COLO668 (cell line): ENCODE results near the gene CDH26.

Experiments used
- DNase-seq: peaks from one replicate; lab custom pipeline; 2025; ENCODE audit not compliant: unreplicated experiment; lab: John Stamatoyannopoulos, UW

Gene CDH26

GRCh38 chr20:59958123-59958522 is at the start of gene CDH26:
TSS of gene CDH26 (plus strand) at chr20:59958423. CDS start at chr20:59958727, 304 bp downstream.
- DNase-seq = no peak

- no peak for DNase-seq
Measured at GRCh38 chr20:59908855-59909254, 49.4 kb upstream of the CDH26 start.

DNA sequence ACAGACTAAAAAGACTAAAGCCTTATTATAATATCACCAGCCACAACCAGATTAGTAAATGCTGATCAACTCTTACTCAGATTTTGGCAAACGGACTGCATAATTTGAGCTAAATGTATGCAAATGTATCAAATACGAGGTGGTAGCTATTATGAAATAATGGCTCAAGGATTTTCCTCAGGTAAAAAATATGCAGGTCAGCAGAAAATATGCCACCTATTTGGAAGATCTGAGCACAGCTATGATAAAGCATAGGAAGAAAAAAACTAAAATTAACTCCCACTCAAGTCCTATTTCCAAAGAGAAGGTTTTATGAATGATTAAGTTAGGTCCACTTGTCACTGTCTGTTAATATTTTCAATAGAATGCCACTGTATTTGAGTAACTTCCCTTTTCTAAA is 47.2 kb upstream of the CDH26 start:
- DNase-seq = no peak

DNA sequence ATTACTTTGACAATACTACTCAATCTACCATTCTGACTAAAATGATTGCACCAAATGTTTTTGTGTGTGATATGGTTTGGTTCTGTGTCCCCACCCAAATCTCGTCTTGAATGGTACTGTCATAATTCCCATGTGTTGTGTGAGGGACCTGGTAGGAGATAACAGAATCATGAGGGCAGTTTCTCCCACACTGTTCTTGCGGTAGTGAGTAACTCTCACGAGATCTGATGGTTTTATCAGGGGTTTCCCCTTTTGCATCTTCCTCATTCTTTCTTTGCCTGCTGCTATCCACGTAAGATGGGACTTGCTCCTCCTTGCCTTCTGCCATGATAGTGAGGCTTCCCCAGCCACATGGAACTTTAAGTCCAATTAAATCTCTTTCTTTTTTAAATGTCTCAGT is 45.6 kb upstream of the CDH26 start:
- DNase-seq = no peak

- DNase-seq = no peak
Measured at GRCh38 chr20:59920944-59921343, 37.3 kb upstream of the CDH26 start.

GRCh38 chr20:59923514-59923913 is 34.7 kb upstream of the CDH26 start:
- DNase-seq = no peak

- DNase-seq = no peak
Measured at GRCh38 chr20:59925359-59925758, 32.9 kb upstream of the CDH26 start.

DNA sequence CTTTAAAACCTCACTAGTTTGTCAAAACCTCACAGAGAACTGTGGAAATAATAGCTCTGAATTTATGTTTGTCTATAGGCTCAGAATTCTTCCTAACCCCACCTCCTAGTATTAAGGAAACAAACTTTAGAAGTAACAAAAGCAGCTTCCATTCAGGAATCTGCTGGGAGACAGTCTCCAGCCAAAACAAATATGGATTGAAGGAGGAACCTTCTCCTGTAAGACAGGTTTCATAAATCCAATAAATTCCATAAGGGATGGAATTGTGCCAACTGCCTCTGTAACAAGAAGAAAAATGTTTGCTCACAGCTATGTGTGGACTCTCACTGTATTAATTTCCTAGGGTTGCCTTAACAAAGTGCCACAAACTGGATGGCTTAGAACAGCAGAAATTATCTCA is 32.3 kb upstream of the CDH26 start:
- no peak for DNase-seq

DNA sequence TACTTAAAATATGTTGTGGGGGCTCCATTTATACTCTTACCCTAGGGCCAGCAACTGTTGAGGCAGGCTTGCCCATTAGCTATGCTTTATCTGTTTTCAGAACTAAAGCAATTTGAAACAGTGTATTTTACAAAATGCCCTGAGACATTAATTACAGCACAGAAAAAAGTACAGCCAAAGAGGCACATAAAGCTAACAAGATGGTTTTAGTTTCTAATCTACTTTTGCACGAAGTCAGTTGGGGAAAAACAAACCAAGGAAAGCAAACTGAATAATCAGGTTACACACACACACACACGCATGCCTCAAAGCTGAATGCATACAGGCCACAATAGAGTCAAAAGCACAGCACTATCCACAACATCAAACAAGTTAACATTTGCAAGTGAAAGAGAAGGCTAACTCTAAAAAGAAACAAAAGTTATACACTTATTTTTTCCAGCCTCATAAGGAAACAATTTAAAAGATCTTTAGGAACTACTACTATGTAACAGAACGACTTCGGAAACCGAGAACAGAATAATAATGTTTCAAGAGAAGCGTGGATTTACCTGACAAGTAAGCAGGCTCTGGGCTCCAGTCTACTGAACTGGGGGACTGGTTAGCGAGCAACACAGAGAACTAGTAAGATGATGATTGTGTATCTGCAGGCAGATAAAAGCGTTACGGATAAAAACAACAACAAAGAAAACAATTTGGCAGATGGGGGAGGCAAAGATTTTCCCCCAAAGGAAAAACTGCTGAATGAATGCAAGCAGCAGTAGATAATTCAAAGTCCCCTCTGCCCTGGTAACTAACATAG is 26.5 kb upstream of the CDH26 start:
- DNase-seq = no peak

- DNase-seq = no peak
Measured at GRCh38 chr20:59932616-59933295, 25.5 kb upstream of the CDH26 start.

DNA sequence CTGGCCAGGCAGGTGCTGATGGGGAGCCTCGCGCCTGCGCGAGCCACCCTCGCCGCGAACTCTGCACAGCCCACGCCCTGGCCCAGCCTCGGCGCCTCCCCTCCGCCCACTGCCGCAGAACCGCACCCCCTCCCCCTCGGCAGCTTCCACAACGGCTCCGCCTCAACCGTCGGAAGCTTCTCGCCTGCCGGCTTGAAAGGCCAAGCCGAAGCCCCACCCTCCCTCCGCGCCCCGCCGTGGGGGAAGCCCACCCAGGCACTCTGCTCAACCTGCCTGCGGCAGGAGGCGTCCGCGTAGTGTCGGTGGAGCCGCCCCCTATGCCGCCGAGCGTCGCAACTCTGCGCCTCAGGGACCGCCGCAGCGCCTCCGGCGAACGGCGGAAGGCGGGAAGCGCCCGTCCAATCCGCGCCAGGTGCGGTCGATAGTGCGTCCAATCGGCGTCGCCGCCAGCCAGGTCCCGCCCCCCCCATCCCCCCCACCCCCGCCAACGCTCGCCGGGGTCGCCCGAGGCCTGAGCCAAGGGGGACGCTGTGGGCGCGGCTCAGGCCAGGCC is 24.9 kb upstream of the CDH26 start, which contains the start of gene SYCP2:
TSS of gene SYCP2 (minus strand) at position 342 of the 553 bp plus-strand sequence. CDS start 11,224 bp downstream, outside the sequence.
- DNase-seq = no peak

DNA sequence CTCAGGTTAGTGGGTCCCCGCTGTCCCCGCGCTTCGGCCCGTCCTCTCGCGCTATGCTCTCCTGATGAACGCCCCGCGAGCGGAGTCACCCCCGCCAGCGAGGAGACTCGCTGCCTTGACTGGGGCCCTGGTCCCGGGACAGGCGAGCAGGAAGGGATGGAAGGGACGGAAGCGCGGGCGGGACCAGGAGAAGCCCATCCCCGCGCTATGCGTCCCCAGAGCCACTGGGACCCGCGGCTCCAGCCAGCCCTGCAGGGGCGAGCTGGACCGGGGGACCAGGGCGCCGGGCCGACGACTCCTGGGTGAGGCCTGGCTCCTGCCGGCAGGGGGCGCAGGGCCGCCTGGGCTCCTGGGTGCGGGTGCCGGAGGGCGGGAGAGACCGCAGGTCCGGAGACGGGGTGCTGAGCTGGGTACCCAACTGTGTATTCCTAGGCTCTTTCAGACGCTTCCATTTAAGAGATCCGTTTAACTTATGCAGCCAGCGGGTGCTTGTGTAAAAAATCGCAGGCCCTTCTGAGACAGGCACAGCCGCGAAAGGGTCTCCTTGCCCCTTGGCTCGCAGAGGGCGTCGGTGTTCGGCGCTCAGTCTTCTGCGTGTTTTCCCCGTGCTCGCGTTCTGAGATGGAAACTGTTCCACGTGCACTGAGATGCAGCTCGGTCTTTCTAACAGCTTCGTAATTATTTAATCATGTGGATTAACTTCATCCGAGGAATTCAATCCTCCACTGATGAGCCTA is 24.2 kb upstream of the CDH26 start:
- DNase-seq = peak; percentile 22

DNA sequence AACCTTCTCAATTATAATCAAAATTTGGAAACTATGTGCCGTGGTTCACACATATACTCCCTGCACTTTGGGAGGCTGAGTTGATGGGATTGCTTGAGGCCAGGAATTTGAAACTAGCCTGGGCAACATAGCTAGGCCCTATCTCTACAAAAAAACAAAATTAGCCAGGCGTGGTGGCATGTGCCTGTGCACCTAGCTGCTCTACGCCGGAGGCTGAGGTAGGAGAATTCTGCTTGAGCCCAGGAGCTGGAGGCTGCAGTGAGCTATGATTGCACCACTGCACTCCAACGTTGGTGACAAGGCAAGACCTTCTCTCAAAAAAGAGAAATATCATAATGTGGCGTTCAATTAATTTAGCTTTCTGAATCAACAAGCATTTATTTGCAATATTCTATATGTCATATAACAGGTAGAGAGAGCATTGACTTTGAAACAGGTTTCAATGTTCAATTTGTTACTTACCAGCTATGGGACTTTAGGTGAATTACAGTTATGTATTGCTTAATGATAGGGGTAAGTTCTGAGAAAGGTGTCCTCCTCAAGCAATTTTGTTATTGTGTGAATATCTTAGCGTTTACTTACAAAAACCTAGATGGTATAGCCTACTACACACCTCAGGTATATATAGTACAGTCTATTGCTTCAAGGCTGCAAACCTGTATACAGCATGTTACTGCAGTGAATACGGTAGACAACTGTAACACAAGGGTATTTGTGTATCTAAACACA is 22.6 kb upstream of the CDH26 start:
- no peak for DNase-seq

DNA sequence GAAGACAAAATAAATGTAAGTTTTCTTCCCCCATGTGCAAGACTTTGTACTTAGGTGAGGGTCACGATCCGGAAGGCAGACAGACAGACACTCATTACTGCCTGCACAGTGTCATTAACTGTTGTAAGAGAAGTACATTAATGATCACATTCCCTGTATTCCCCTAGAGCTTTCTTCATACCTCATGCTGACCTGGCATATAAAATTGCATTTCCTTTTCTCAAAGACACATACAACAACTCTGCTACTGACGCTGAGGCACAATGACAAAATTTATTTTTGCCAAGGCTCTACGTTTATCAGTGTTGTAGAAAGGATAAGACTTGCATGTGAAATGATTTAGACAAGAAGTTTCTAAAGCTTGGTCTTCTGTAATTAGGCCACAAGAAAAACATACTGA is 21.8 kb upstream of the CDH26 start:
- DNase-seq = no peak

- no peak for DNase-seq
Measured at GRCh38 chr20:59937150-59937549, 21.1 kb upstream of the CDH26 start.

DNA sequence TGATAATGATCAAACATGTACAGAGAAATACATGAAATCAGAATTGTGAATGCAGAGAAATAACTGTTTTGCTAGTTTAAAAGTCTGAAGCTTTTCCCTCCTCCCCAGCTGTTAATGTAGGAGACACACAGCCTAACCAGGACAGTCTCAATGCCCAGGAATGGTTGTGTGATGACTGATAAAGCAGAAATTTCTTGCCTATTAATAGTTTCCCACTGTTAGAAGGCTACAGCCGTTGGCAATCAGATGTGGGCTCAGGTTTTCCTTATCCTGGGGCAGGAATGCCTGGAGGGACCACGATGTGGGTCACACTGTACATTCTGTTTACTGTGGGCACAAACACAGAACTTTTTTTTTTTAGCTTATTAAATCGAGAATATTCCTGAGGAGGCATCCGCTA is 20.0 kb upstream of the CDH26 start:
- DNase-seq = no peak

DNA sequence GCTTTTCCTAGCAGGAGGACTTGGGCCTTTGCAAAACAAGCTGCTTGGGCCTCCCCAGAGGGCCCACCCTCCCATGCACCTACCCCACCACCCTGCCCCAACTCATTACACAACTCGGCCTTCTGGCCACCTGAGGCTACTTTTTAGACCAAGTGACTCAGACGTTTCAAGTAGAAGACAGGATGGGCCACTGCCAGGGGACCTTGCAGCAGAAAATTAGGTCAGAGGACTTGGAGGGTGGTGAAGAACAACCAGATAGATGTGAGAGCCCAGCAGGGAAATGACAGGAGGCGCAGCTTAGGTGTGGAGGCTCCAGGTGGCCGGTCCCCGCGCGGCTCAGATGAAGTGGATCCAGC is 19.5 kb upstream of the CDH26 start:
- DNase-seq = no peak

DNA sequence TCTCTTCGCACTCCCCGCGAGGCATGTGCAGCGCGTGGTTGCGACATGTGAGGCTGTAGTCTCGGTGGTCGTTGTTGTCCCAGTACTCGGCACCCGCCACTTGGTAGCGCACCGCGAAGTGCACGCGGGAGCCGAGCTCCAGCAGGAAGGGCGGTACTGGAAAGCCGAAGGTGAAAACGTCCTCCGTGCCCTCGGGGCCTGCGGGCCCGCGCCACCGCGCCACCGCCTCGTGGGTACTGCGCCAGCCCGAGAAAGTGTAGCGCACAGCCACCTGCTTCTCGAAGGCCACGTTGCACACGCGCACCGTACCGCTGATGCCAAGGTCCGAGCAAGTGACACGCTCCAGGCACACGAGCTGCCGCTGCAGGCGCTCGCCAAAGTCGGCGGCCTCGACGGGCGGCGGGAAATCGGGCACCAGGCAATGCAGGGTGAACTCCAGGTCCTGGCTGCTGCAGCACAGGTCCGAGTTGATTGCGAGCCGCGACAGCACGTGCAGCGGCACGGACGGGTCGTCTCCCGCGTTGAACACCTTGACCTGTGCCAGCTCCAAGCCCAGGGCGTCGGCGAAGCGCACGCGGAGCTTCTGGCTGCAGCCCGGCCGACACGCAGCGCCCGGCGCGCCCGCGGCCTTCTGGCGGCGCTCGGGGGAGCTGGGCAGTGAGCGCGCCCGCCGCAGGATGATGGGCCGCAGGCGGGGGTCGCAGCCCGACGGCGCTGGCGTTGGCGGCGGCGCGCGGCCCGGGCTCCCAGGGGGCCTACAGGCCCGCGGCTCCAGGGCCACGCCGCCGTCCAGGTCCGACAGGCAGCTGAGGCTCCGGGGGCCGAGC is 19.0 kb upstream of the CDH26 start:
- peak; percentile 80 for DNase-seq

GRCh38 chr20:59939879-59940128 is 18.4 kb upstream of the CDH26 start:
- DNase-seq = no peak
